GM12878 (cell line): ENCODE results near the gene GGT6.

Experiments used
- CTCF ChIP-seq, 3 experiments: IDR thresholded peaks in 2 of 3; conservative IDR thresholded peaks in 1 of 3; 2 replicates each; pipeline ENCODE4 v1.5.1; 2011; ENCODE audit warnings: low read depth in 3 of 3, low read length in 3 of 3, mild to moderate bottlenecking in 3 of 3, control low read depth in 2 of 3, moderate library complexity in 2 of 3, inconsistent platforms in 1 of 3, mixed read lengths in 1 of 3; ENCODE audit not compliant: control insufficient read depth in 2 of 3, insufficient read depth in 1 of 3; ENCODE audit errors: extremely low read depth in 1 of 3
- PAX8 ChIP-seq: fragments of 450-650 bp; IDR thresholded peaks from 2 replicates; pipeline ENCODE4 v1.6.1; 2017; ENCODE audit warnings: mild to moderate bottlenecking, moderate library complexity
- POLR2A ChIP-seq: IDR thresholded peaks from 2 replicates; pipeline ENCODE4 v1.6.1; 2011; ENCODE audit warnings: low read depth, mild to moderate bottlenecking, low read length
- RAD21 ChIP-seq: IDR thresholded peaks from 2 replicates; pipeline ENCODE4 v1.6.1; 2011; ENCODE audit warnings: mild to moderate bottlenecking, low read depth, low read length, moderate library complexity; ENCODE audit not compliant: insufficient read depth
- RELA ChIP-seq: fragments of 450-650 bp; IDR thresholded peaks from 2 replicates; pipeline ENCODE4 v1.8.0; 2014; ENCODE audit warnings: borderline replicate concordance; ENCODE audit not compliant: partially characterized antibody
- SPI1 ChIP-seq: IDR thresholded peaks from 2 replicates; pipeline ENCODE4 v1.6.1; 2011; ENCODE audit warnings: low read depth, mild to moderate bottlenecking, low read length, moderate library complexity, borderline replicate concordance; ENCODE audit not compliant: insufficient read depth
- ZNF274 ChIP-seq: IDR thresholded peaks from one replicate; pipeline ENCODE4 v1.8.0; 2011; ENCODE audit not compliant: insufficient read length, insufficient read depth
- TF ChIP-seq, protein P1 (sequence below): fragments of 450-650 bp; formaldehyde crosslinking; IDR thresholded peaks from 2 replicates; pipeline ENCODE4 v1.4.0; 2020; ENCODE audit warnings: mild to moderate bottlenecking, moderate library complexity

GRCh38 chr17:4514206-4514605 lies 46.2 kb downstream of the GGT6 start:
- TF ChIP-seq RELA (no peak), SPI1 (no peak), ZNF274 (no peak), CTCF (IDR thresholded peaks at IDR 0.05 in 2 of 3, conservative IDR thresholded peaks at IDR 0.05 in 1 of 3; ENCODE audit: control insufficient read depth in 2 of 3, extremely low read depth in 1 of 3, insufficient read depth in 1 of 3, low read depth in 3 of 3, low read length in 3 of 3) (no peak), RAD21 (no peak), PAX8 (no peak), POLR2A (no peak)
- TF ChIP-seq, protein P1, sequence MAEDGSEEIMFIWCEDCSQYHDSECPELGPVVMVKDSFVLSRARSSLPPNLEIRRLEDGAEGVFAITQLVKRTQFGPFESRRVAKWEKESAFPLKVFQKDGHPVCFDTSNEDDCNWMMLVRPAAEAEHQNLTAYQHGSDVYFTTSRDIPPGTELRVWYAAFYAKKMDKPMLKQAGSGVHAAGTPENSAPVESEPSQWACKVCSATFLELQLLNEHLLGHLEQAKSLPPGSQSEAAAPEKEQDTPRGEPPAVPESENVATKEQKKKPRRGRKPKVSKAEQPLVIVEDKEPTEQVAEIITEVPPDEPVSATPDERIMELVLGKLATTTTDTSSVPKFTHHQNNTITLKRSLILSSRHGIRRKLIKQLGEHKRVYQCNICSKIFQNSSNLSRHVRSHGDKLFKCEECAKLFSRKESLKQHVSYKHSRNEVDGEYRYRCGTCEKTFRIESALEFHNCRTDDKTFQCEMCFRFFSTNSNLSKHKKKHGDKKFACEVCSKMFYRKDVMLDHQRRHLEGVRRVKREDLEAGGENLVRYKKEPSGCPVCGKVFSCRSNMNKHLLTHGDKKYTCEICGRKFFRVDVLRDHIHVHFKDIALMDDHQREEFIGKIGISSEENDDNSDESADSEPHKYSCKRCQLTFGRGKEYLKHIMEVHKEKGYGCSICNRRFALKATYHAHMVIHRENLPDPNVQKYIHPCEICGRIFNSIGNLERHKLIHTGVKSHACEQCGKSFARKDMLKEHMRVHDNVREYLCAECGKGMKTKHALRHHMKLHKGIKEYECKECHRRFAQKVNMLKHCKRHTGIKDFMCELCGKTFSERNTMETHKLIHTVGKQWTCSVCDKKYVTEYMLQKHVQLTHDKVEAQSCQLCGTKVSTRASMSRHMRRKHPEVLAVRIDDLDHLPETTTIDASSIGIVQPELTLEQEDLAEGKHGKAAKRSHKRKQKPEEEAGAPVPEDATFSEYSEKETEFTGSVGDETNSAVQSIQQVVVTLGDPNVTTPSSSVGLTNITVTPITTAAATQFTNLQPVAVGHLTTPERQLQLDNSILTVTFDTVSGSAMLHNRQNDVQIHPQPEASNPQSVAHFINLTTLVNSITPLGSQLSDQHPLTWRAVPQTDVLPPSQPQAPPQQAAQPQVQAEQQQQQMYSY: no peak
